ENCODE results near the gene SULT1C4.
"Not testable (repeated sequence)": the region's sequence is repeated elsewhere in the genome, so short reads cannot be mapped to it uniquely, and the experiment has no call there.

Gene SULT1C4

DNA sequence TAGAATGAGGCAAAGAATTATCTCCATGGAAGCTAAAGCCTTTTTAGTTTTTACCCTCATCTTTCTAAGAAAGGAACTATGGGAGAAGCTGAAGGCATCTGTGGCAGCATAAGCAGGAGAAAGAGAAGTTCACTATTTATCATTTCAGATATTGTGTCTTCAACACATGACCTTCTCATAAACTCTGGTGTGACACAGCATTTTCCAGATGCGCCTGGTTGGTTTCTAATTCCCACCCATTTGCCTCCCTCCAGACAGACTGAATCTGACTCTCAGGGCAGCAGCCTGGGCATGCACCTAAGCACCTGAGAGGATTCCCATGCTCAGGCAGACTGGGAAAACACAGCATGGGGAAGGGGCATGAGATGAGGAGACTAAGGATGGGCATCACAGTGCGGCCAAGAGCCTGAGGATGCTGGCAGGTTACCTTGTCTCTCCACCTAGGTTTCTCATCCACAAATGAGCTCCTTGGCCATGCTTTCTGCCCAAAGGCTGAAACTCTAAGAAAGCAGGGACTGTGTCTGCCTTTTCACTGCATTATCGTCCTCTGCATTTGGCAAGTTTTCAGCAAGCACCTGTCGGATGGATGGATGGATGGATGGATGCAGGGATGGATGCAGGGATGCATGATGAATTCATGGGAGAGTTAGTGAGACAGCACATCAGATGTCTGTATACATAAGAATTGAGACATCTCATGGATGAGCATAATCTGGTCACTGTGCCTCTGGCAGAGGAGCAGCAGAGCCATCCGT is 28.8 kb upstream of the SULT1C4 start:
- in situ Hi-C loops (cut with MboI; ENCODE audit: low sequenced_read_pairs, unreplicated experiment), result no loop called here

DNA sequence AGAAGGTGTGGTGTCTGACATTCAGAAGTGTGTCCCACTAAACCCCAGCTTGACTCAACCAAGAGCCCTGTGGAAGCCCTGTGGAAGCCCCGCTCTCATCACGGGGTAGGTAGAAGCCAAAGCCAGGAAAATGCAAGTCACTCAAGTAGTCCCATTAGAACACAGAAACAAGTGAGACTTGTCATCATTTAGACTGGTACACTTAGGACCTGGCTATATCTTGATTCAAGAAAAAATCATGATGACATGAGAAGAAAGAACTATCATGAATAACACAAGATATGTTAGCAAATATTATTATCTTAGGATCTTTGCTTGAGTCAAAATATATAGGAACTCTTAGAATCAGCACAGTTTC is 28.2 kb upstream of the SULT1C4 start:
- in situ Hi-C loops (cut with MboI; ENCODE audit: low sequenced_read_pairs, unreplicated experiment), result no loop called here
- TF ChIP-seq, protein P1, sequence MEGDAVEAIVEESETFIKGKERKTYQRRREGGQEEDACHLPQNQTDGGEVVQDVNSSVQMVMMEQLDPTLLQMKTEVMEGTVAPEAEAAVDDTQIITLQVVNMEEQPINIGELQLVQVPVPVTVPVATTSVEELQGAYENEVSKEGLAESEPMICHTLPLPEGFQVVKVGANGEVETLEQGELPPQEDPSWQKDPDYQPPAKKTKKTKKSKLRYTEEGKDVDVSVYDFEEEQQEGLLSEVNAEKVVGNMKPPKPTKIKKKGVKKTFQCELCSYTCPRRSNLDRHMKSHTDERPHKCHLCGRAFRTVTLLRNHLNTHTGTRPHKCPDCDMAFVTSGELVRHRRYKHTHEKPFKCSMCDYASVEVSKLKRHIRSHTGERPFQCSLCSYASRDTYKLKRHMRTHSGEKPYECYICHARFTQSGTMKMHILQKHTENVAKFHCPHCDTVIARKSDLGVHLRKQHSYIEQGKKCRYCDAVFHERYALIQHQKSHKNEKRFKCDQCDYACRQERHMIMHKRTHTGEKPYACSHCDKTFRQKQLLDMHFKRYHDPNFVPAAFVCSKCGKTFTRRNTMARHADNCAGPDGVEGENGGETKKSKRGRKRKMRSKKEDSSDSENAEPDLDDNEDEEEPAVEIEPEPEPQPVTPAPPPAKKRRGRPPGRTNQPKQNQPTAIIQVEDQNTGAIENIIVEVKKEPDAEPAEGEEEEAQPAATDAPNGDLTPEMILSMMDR (IDR thresholded peaks at IDR 0.05; ENCODE audit: borderline replicate concordance, control extremely low read depth, extremely low read depth, insufficient read depth, missing control alignments), result no peak
- no peak for DNase-seq (ENCODE audit: low spot score)

More for the DNA sequence above, 28.8 kb upstream of the SULT1C4 start:
- TF ChIP-seq, protein P1 (IDR thresholded peaks at IDR 0.05; ENCODE audit: borderline replicate concordance, control extremely low read depth, extremely low read depth, insufficient read depth, missing control alignments), result no peak
- no peak for DNase-seq (ENCODE audit: low spot score)

DNA sequence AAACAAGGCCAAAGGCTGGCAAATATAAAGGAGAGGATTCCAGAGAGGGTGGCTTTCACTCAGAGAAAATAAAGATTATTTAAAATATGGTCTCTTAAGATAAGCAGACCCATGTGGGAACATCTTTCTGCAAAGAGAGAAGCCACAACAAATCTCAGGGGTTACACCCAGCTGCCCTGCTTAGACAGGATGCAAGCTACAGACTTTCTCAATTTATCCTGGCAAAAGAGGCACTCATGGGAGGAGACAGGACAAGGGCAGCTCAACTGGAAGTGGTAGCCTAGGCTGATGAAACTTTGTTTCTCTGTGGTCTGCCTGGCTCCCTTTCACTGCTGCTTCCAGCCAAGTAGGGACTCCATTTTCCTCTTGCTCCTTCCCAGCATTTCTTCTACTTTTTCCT is 25.9 kb upstream of the SULT1C4 start:
- in situ Hi-C loops (cut with MboI; ENCODE audit: low sequenced_read_pairs, unreplicated experiment), result loop anchor here (25.0 kb wide), 1 partner anchor 235 kb away; no protein-coding TSS in a partner anchor

DNA sequence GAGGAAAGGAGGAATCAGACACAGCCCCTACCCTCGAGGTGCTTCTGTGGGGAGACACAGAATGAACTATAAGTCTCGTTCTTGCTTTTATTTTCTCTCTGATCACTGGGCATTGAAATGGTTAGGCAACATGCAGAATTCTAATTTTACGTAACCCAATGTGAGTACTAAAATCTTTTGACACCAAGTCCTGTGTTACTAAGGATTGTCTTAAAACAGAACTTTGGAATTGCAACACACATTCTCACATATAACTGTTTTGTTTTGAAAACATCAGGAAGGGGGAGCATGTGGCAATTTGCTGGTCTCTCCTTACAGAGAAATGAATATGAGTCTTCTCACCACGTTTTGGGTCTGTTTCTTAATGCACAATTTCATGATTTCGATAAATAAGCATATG is 23.6 kb upstream of the SULT1C4 start:
- TF ChIP-seq, protein P1 (IDR thresholded peaks at IDR 0.05; ENCODE audit: borderline replicate concordance, control extremely low read depth, extremely low read depth, insufficient read depth, missing control alignments), result no peak
- DNase-seq (ENCODE audit: low spot score), result no peak
- in situ Hi-C loops (cut with MboI; ENCODE audit: low sequenced_read_pairs, unreplicated experiment), result loop anchor here (25.0 kb wide), 1 partner anchor 233 kb away; no protein-coding TSS in a partner anchor

More for the DNA sequence above, 25.9 kb upstream of the SULT1C4 start:
- TF ChIP-seq, protein P1 (IDR thresholded peaks at IDR 0.05; ENCODE audit: borderline replicate concordance, control extremely low read depth, extremely low read depth, insufficient read depth, missing control alignments), result no peak
- DNase-seq (ENCODE audit: low spot score), result no peak

DNA sequence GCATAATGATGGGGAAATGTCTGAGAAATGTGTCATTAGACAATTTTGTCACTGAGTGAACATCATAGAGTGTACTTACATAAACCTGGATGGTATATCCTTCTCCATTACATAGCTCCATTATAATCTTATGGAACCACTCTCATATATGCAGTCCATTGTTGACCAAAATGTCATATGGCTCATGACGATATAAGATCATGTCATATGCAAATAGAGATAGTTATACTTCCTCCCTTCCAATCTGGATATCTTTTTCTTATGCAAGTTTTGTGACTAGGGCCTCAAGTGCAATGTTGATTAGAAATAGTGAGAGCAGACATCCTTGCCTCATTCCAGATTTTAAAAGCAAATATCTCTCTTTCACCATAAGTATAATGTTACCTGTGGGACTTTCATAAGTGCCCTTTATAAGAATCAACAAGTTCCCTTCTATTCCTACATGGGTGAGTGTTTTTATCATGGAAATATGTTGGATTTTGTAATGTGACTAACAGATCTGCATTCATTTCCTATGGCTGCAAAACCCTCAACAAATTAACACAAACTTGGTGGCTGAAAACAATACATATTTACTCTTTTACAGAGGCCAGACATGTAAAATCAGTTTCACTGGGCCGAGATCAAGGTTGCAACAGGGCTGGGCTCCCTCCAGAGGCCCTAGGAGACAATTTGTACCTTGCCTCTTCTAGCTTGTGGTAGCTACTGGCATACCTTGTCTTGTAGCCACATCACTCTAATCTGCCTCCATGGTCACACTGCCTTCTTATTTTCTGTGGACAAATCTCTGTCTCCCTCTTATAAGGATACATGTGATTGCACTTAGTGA is 21.6 kb upstream of the SULT1C4 start:
- TF ChIP-seq, protein P1 (IDR thresholded peaks at IDR 0.05; ENCODE audit: borderline replicate concordance, control extremely low read depth, extremely low read depth, insufficient read depth, missing control alignments), result no peak
- no peak for DNase-seq (ENCODE audit: low spot score)
- in situ Hi-C loops (cut with MboI; ENCODE audit: low sequenced_read_pairs, unreplicated experiment), result loop anchor here (25.0 kb wide), 1 partner anchor 231 kb away; no protein-coding TSS in a partner anchor

DNA sequence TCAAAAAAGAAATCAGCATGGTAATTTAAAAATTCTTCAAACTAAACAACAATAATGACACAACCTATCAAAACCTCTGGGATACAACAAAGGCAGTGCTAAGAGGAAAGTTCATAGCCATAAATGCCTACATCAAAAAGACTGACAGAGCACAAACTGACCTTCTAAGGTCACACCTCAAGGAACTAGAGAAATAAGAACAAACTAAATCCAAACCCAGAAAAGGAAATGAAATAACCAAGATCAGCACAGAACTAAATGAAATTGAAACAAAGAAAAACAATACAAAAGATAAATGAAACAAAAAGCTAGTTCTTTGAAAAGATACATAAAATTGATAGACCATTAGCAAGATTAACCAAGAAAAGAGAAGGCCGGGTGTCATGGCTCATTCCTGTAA is 18.4 kb upstream of the SULT1C4 start:
- in situ Hi-C loops (cut with MboI; ENCODE audit: low sequenced_read_pairs, unreplicated experiment), result loop anchor here (25.0 kb wide), 1 partner anchor 228 kb away; no protein-coding TSS in a partner anchor
- DNase-seq (ENCODE audit: low spot score), result not testable (repeated sequence)
